GM19025 (cell line): ENCODE data around the gene NTMT1.

ENCODE experiments used
- ATAC-seq: cut with Tn5 transposase; IDR thresholded peaks from one replicate; pipeline ENCODE4 v1.9.1; 2021; ENCODE audit warnings: mild to moderate bottlenecking, low read depth, moderate library complexity; ENCODE audit not compliant: unreplicated experiment

Gene NTMT1

DNA sequence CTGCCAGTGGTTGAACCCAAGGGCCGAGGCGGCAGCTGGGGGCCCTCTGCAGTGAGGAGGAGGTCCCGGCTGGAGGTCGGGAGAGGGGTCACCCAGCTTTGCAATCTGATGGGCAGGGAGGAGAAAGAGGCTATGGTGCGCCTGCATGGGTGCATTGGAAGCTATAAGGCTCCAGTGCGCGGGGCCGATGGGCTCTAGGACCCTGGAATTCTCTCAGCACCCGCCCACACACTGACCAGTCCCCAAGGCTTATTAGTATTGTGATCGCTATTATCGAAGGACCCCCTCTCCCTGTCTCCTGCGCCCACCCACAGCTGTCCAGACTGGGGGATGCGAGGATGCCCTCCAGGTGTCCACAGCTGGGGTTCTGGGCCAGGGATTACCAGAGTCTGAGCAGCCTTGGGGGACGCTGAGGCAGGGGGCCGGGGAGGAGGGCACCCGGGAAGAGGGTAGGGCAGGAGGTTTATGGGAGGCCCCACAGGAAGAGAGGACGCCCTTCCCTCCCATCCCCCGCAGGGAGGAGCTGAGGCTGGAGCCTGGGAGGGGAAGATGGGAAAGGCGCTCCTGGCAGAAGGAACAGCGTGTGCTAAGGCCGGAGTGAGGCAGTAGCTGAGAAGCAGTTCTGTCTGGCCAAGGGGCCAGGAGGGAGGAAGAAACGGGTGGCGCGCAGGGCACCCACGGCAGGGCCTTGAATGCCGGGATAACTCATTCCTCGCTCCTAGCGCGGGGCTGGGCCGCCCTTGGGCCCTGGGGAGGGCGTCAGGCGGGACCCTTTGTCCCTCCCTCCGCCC, 29.2 kb upstream of the NTMT1 start:
- no peak for ATAC-seq

DNA sequence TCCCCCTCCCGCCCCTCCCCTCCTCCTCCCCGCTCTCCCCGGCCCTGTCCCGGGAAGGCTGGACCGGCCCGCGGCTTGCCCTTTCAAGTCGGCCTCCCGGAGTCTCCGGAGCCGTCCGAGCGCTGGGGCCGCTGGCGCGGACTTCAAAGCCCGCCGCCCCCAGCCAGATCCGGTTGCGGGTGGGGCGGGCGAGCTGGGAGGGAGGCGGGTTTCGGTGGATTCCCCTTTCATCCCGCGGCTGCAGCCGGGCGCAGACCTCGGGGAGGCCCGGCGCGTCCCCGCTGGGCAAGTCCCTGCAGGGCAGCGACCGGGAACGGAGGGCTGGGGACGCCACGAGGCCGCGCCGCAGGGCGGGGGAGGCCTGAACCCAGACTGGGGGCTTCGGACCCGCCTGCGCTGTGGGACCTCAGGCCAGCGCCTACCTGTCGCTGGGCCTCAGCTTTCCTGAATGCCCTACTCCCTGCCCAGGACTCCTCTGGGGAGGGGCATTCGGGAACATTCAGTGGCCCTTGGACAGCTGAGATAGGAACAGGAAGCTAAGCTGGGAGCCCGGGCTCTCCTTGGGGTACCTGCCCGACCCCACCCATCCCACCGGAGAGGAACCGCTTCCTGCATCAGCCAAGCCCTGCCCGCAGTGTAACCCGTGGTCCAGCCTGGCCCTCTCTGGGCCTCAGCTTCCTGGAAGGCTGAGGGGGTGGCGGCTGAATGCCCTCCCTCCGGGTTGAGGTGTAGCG, 28.4 kb upstream of the NTMT1 start:
- no peak for ATAC-seq

DNA sequence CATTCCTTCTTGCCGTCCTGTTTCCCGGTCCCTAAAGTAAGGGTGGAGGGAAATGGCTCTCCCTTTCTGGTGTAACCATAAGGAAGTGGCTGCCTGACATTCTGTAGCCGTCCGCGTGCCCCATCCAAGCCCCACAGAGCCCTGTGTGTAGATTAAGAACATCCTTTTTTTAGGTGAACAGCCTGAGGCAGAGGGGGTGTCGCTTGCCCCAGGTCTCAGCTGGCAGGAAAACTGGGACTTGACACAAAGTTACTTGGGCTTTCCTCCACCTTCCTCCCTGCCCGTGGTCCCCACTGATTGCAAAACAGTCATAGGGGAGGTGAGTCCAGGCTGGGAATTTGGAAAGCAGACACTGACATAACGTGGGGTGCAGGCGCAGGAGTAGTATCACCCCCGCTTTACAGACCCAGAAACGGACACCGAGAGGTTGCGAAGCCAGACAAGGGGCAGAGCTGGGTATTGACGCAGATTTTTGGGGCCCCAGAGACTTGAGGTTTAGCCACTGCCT, 27.8 kb upstream of the NTMT1 start:
- no peak for ATAC-seq

DNA sequence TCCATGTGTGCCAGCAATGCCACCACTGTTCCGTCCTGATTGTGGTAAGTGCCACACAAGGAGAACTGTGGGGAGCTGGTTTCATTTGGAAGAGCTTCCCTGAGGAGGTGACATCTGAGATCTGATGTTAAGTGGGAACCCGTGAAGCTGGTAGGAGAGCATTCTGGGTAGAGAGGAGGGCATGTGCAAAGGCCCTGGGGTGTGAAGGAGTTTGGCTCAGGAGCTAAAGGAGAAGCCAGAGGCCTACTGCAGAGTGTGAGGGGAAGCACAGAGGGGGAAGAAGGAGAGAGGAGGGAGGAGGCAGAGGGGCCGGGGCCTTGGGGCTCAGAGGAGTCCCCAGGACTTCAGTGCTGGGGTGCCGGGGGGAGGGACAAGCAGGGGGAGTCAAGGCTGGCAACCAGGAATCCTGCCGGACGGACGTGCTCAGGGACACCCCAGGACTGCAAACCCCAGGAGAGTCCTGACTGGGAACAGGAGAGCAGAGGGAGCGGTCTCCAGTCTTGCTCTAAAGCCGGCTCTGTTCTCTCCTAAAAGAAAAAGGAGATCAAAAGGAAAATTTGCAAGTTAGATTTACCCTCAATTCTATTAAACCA, 24.8 kb upstream of the NTMT1 start:
- ATAC-seq: no peak

DNA sequence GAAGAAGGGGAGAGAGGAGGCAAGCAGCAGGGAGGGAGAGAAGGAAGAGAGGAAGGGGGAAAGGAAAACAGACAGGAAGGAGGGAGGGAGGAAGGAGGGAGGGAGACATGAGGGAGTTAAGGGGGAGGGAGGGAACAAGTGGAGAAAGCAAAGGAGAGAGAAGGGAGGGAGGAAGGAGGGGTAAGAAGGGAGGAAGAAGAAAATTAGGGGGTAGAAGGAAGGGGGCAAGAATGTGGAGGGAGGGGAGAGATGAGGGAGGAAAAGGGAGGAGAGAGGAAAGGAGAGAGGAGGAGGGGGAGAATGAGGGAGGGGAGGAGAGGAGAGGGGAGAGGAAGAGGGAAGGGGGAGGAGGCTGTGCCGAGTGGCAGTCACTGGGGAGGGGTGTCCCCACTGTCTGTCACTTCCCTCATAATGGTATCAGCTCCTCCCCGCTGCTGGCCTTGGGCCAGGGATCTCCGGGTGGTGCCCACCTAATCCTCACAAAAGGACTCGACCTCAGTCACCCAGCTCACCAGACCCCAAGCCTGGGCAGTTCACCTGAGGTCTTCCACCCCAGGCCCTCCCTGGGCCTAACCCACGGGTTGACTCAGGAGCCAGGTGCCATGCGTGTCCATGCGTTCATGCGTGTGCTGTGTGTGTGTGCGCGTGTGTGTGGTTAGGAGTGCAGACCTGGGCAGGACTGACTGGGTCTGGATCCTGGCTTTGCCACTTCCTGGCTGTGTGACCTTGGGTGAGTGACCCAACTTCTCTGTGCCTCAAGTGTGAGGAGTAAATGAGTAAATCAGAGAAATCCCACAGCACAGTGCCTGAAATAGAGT, 23.2 kb upstream of the NTMT1 start:
- no peak for ATAC-seq

DNA sequence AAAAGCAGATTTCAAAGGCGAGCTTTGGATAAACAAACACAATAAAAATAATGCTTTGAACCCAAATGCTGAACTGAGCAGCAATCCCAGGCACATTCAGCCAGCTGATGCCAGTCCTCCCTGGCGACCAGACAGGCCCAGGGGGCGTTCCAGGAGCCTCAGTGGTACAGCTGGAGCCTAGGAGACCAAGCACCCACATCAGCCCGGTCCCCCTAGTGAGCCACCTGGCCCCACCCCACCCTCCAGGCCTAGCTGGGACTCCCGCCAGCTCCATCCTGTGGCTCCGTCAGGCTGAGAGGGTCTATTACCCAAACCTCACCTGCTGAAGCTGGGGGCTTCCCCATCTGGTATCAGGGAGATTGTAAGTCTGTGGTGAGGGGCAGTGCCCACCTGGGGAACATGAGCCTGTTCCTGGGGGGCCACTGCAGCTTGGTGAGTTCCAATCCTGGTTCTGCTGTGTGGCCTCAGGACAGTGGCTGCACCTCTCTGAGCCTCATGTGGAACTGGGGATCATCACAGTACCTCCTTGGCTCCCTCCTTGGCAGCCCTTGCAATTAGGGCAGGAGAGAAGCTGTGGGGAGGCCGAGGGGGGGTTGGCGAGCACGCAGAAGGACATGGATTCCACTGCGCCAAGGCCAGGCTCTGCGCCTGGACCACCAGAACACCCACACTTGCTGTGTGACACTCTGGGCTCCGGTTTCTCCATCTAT, 21.8 kb upstream of the NTMT1 start:
- no peak for ATAC-seq

DNA sequence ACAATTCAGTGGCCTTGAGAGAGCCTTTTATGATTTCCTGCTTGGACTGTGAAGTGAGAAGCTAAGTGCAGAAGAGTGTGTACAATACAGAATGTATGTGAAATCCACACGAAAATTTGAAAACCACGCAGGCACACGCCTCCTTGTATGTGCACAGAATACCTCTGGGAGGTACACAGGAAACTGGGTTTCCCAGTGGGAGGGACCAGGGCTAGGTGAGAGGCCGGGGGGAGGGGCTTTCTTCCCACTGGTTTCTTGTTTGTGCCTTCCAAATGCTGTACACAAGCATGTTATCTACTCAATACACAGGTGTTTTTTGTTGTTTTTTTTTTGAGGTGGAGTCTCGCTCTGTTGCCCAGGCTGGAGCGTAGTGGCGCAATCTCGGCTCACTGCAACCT, 21.2 kb upstream of the NTMT1 start:
- no peak for ATAC-seq

DNA sequence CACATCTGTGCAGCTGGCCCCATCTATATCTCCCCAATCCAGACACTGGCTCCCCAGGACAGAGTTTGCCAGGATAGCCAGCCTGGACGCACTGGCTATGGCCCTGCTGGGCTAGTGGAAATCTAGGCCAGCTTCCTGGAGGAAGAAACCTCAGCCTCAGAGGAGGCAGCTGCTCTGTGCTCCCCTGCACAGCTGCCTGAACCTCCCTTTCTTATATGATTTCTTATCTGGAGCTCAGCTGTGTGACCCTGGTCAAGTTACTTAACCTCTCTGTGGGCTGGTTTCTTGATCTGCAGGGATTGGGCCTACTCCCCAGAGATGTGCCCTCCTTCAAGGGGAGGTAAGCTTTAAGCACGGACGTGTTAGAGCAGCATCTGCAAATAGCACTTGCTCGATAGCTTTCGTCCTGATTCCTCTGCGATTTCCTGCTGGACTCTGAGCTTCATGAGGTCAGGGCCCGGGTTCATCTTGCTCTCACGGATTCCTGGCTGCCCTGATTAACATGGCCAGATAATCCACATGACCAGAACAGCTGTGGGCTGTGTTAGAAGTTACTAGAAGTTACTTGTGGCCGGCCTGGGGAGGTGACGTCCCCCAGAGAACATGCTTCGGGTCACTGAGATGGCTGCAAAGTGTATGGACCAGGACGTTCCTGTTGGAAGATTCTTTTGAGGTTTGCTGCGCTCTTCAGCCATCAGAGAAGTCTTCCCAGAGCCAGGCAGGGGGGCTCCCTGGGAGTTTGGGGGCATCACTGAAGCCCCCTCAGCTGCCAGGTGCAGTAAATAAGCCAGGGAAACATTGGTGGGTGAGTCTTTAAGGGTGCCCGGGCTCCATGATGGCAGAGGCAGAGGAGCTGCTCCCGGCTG, 19.6 kb upstream of the NTMT1 start:
- no peak for ATAC-seq

DNA sequence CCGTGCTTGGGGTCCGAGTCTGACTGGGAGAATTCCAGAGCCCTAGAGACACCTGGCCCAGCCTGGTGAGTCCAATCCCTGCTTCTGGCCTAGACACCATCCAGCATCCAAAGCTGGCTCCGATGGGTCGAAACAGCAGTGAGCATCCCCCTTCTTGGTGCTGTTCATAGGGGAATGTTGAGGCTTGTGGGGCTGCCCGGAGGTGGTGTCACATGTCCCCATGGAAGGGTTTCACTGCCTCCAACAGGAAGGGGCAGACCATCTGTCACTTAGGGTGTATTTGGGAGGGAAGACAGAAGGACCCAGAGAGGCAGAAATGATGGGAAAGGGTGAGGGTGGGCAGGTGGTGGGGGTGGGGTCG, 19.0 kb upstream of the NTMT1 start:
- ATAC-seq: no peak

DNA sequence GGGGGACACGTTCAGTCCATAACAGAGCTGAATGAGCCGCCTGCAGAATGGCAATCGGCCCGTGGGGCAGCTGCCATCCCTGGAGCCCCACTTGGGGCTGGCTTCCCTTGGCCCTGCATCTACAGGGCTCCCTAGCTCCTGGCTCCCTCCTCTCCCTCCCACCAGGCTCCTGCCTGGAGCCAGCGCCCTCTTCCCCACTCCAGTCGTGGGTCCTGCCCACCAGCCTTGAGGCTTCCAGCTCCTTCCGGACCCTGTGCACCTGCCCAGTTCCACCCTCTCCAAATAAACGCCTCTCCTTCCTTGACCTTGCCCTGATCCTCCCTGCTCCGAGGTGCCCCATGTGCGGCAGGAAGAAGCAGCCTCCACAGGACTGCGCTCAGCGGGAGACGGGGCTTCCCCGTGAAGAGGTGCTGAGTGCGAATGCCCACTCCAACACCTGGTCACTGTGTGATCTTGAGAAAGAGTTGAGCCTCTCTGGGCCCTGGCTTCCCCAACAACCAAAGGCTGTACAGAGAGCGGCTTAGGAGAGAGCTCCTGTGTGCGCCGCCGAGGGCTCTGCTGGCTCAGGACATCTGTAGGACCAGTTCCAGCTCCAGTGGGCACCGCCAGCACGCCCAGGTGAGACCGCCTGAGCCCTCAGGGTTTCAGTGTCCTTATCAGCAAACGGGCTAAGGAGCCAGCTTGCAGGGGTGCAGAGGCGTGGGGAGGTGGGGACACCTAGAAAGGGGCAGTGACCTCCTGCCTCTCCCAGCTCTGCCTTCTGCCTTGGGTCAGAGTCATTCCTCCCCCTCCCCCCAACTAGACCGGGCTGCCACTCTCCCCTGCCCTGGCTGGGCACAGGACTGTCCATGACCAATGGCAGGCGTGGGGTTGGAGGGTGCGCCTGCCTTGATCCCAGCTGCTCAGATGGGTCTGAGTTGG, 17.1 kb upstream of the NTMT1 start:
- no peak for ATAC-seq

DNA sequence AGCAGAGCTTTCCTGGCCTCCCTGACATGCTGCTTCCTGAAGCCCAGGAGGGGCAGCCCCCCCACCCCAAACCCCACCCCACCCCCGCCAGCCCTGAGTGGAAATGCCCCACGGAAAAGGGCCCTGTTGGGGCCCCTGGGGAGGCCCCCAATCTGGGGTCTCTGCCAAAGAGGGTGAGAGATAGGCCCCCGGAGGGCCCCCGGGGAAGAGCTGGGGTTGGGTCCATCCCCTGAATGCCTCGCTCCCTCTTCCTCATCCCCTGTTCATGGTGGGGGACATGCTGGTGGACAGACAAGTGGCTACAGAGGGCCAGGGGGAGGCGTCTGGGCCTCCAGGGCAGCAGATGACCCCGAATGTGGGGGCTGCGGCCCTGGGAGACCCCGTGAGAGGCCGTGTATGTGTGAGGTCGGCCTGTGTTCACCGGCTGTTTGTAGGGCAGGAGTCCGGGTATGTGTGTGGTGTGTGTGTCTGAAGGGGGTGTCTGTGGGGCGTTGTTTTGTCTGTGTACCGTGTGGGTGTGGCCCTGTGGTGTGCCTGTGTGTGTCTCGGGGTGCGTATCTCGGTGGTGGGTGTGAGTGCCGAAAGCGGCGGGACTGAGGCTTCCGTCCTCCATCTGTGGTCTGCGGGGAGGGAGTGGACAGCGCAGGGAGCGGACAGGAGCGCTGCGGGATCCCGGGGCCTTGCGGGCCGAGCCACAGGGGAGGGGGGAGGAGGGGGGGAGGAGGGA, 16.3 kb upstream of the NTMT1 start:
- no peak for ATAC-seq

DNA sequence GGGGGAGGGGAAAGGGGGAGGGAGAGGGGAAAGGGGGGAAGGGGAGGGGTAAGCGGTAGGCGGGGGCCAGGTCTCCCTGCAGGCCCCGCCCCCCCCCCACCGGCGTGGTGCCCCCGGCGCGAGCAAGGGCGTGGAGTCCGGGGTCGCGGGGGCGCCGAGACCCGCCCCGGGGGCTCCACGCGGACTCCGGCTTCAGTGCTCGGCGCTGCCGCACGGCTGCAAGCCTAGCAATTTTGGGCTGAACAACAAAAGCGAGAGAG, 15.8 kb upstream of the NTMT1 start:
- no peak for ATAC-seq

DNA sequence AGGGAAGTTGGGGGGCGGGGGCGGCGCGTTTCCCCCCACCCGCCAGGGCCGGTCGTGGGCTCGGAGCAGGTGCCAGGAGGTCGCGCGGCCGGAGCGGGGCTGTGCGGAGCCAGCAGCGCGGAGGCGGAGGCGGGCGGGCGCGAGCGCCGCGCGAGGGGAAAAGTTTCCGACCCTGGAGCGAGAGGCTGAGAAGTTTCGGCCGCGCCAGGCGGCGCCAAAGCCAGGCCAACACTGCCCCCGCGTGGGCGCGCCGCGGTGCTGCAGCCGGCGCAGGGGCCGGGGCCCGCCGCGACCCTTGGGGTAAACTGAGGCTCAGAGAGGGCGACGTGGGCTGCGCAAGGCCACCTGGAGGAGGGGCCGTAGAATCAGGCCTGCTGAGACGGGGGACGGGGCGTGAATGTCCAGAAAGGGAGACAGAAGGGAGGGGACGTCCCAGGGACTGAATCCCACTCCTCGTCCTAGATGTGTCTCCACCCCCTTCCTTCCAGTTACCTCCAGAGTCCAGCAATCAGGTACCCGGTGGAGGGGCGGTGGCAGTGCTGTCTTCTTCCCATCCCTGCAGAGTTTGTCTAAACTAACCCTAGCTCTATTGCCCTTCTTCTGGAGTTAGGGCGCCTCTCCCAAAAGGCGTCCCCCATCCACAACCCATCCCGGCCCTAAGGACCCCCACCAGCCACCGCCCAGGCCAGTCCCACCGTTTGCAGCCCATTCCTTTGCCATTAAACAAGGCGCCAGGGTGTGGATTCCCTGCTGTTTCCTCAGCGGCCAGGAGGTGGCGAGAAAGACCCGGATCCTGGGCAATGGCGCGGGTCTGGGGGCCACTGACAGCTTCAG, 15.3 kb upstream of the NTMT1 start:
- ATAC-seq: peak; percentile 56

DNA sequence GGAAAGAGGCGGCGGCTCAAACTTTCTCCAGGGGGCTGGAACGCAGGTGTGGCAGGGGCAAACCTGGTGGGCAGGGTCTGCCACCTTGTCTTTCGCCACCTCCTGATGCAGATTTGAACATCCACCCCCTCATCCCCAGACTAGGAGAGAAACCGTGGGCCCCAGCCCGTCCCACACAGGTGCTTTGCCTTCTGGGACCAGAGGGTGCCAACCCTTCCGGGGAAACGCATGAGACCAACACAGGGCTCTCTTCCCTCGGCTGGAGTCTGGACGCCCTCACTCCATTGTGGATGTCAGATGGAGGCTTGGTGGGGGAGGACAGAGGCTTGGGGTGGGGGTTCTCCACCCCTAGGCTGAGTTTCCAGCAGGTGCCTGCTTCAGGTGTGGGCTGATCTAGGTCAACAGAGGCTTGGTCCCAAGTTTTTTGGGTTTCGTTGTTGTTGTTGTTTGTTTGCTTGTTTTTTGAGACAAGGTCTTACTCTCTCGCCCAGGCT, 14.6 kb upstream of the NTMT1 start:
- ATAC-seq: no peak

DNA sequence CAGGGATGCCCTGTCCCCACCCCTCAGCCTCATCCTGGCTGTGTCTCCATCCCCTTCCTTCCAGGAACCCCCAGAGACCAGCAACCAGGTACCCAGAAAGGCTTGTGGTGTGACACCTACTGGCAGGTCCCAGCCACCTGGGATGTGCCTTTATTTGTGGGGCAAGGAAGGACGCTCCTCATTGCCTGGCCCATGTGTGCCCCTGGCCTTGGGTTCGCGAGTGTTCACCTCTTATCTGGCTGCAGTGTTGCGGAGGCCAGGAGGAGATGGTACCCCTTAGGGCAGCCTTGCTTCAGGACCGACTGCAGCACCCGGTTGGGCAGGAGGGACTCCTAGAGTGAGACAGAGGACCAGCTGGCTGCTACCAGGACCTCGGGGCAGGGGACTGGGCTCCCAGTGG, 13.8 kb upstream of the NTMT1 start:
- no peak for ATAC-seq

DNA sequence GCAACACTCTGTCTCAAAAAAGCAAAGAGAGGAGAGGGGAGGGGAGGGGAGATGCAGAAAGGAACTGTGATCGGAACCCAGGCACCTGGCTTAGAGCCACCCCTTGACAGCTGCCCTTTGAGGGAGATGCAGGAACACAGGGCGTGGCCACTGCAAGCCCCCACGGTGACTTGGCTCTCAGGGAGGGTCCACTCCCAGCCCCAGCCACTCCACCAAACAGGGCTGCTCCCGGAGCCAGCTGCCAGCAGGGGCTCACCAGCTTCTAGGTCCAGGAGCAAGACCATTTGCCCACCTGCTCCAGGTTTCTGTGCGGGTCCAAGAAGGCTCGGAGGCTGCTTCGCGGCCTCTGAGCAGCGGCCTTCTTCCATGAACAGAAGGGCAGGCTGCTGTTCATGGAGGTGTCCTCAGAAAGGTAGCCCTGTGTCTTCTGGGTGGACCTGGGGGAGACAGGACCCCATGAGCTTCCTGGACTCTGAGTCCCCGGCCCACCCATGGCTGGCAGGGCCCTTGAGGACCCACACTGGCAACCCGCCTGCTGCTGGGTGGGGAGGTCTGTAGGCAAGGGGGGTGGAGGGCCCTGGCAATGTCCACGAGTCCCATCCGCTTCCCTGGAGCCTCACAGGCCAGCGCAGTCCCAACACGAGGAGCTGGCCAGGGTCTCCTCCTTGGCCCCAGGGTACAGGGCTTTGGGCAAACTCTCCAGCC, 13.0 kb upstream of the NTMT1 start:
- ATAC-seq: no peak
